HCT116 (cell line): ENCODE data around the gene TEX261. TPM values are rescaled to one million over a fixed set of nuclear protein-coding genes. Genes with fewer than 3 reads are reported as not detected.

Experiments
- ATAC-seq: fragments of 200-7000 bp; cut with Tn5 transposase; 2 replicates; pipeline ENCODE4 v1.9.1; 2020; ENCODE audit warnings: mild to moderate bottlenecking, moderate library complexity
- BruUV-seq: library from RNA; stranded (reverse); fragments of 400-500 nt; replicated peaks from 2 replicates; lab custom pipeline; 2021; lab: Mats Ljungman, UMichigan
- CTCF ChIA-PET: fragments of 300-600 bp; sonication (Branson Sonifier 250); formaldehyde crosslinking; loops from one replicate; lab custom pipeline; 2021; ENCODE audit warnings: antibody characterized with exemption; lab: Charles Lee
- POLR2A ChIA-PET: fragments of 300-600, 350-600 bp; sonication (Branson Sonifier 250); formaldehyde crosslinking; loops from one replicate; lab custom pipeline; 2021; ENCODE audit warnings: antibody characterized with exemption; lab: Charles Lee
- RAD21 ChIA-PET, 2 experiments: fragments of 300-600 bp; sonication (Branson Sonifier 250); formaldehyde crosslinking; loops; one replicate each; lab custom pipeline; 2023; ENCODE audit warnings: low total read pairs in 2 of 2; ENCODE audit not compliant: uncharacterized antibody in 2 of 2, unreplicated experiment in 2 of 2, low non-redundant PET in 1 of 2; lab: Charles Lee
- DNase-seq: peaks from one replicate; pipeline ENCODE4 v3.0.0-alpha.2; 2010; ENCODE audit warnings: low read depth, low spot score
- H2AFZ ChIP-seq: fragments of 200-600 bp; shearing (Covaris generic), sonication (generic); 2 replicates; pipeline ENCODE4 v1.6.1; 2017; ENCODE audit warnings: low read depth, mixed run types, mixed read lengths, antibody characterized with exemption, low read length; ENCODE audit not compliant: poor library complexity, severe bottlenecking
- H3K27ac ChIP-seq: 2 replicates; pipeline ENCODE4 v1.5.1; 2012; ENCODE audit warnings: low read depth, low read length
- H3K27me3 ChIP-seq: fragments of 200-600 bp; sonication (generic); 2 replicates; pipeline ENCODE4 v1.6.1; 2016; ENCODE audit warnings: mixed run types, low read length, mixed read lengths; ENCODE audit not compliant: insufficient read depth
- H3K36me3 ChIP-seq, 2 experiments: fragments of 200-500 bp in 1 of 2; fragments of 200-600 bp in 1 of 2; sonication (Bioruptor generic) in 1 of 2; sonication (generic) in 1 of 2; 2 replicates each; pipeline versions ENCODE4 v1.5.1 to v1.6.1; 2014 to 2016; ENCODE audit warnings: low read length in 2 of 2, inconsistent platforms in 1 of 2, mixed read lengths in 1 of 2, mixed run types in 1 of 2; ENCODE audit not compliant: insufficient read depth in 2 of 2, control insufficient read depth in 1 of 2
- H3K4me1 ChIP-seq, 2 experiments: fragments of 200-600 bp in 1 of 2; sonication (generic) in 1 of 2; 2 replicates each; pipeline versions ENCODE4 v1.5.1 to v1.6.1; 2012 to 2017; ENCODE audit warnings: low read length in 2 of 2, inconsistent platforms in 1 of 2, mild to moderate bottlenecking in 1 of 2, mixed read lengths in 1 of 2, mixed run types in 1 of 2, moderate library complexity in 1 of 2; ENCODE audit not compliant: insufficient read depth in 2 of 2, control insufficient read depth in 1 of 2
- H3K4me2 ChIP-seq: fragments of 200-600 bp; sonication (generic); 2 replicates; pipeline ENCODE4 v1.6.1; 2017; ENCODE audit warnings: mixed run types, low read length, mixed read lengths
- H3K4me3 ChIP-seq, 2 experiments: fragments of 200-600 bp in 1 of 2; sonication (generic) in 1 of 2; replicated peaks in 1 of 2; 2 replicates each; pipeline ENCODE4 v1.5.1; 2011 to 2016; ENCODE audit warnings: low read length in 2 of 2, control low read depth in 1 of 2, low read depth in 1 of 2, mild to moderate bottlenecking in 1 of 2, mixed read lengths in 1 of 2, mixed run types in 1 of 2
- H3K79me2 ChIP-seq: fragments of 200-600 bp; sonication (generic); 2 replicates; pipeline ENCODE4 v1.6.1; 2017; ENCODE audit warnings: mild to moderate bottlenecking, mixed run types, low read length, moderate library complexity, mixed read lengths; ENCODE audit not compliant: insufficient read depth
- H3K9ac ChIP-seq: fragments of 200-600 bp; sonication (generic); 2 replicates; pipeline ENCODE4 v1.6.1; 2016; ENCODE audit warnings: low read length, mixed read lengths
- H3K9me2 ChIP-seq: fragments of 200-600 bp; sonication (generic), shearing (Covaris generic); 2 replicates; pipeline ENCODE4 v1.6.1; 2017; ENCODE audit warnings: mixed run types, mild to moderate bottlenecking, moderate library complexity; ENCODE audit not compliant: insufficient read depth
- H3K9me3 ChIP-seq, 2 experiments: fragments of 200-500 bp in 1 of 2; fragments of 200-600 bp in 1 of 2; sonication (Bioruptor generic) in 1 of 2; sonication (generic) in 1 of 2; 2 replicates each; pipeline ENCODE4 v1.6.1; 2014 to 2017; ENCODE audit warnings: low read length in 2 of 2, mixed read lengths in 2 of 2, inconsistent platforms in 1 of 2, low read depth in 1 of 2, mild to moderate bottlenecking in 1 of 2, mixed run types in 1 of 2, moderate library complexity in 1 of 2; ENCODE audit not compliant: control insufficient read depth in 1 of 2, insufficient read depth in 1 of 2
- H4K20me1 ChIP-seq: fragments of 200-600 bp; sonication (generic), shearing (Covaris generic); 2 replicates; pipeline ENCODE4 v1.6.1; 2017; ENCODE audit warnings: mixed run types, mild to moderate bottlenecking, moderate library complexity; ENCODE audit not compliant: insufficient read depth
- ATF3 ChIP-seq: IDR thresholded peaks from 2 replicates; pipeline ENCODE4 v1.6.1; 2012
- CBX3 ChIP-seq: IDR thresholded peaks from 2 replicates; pipeline ENCODE4 v1.6.1; 2012; ENCODE audit warnings: low read depth
- CTCF ChIP-seq, 3 experiments: fragments of 200-600 bp in 1 of 3; sonication (generic) in 1 of 3; IDR thresholded peaks in 2 of 3; conservative IDR thresholded peaks in 1 of 3; 2 replicates each; pipeline ENCODE4 v1.5.1; 2012 to 2017; ENCODE audit warnings: low read depth in 2 of 3, low read length in 2 of 3, antibody characterized with exemption in 1 of 3, borderline replicate concordance in 1 of 3, control low read depth in 1 of 3, mild to moderate bottlenecking in 1 of 3, mixed read lengths in 1 of 3, mixed run types in 1 of 3, moderate library complexity in 1 of 3; ENCODE audit not compliant: insufficient read depth in 1 of 3
- EGR1 ChIP-seq: IDR thresholded peaks from 2 replicates; pipeline ENCODE4 v1.6.1; 2012; ENCODE audit warnings: low read depth
- EZH2phosphoT487 ChIP-seq: fragments of 200-600 bp; IDR thresholded peaks from 2 replicates; pipeline ENCODE4 v1.6.1; 2018; ENCODE audit warnings: antibody characterized with exemption, borderline replicate concordance
- JUND ChIP-seq: IDR thresholded peaks from 2 replicates; pipeline ENCODE4 v1.6.1; 2012
- POLR2A ChIP-seq: IDR thresholded peaks from 2 replicates; pipeline ENCODE4 v1.7.0; 2011; ENCODE audit warnings: borderline replicate concordance; ENCODE audit not compliant: insufficient read depth, insufficient read length; ENCODE audit errors: extremely low read depth
- SIN3A ChIP-seq: IDR thresholded peaks from 2 replicates; pipeline ENCODE4 v1.6.1; 2012; ENCODE audit warnings: low read depth
- SP1 ChIP-seq: IDR thresholded peaks from 2 replicates; pipeline ENCODE4 v1.6.1; 2012; ENCODE audit warnings: low read depth
- SRF ChIP-seq: IDR thresholded peaks from 2 replicates; pipeline ENCODE4 v1.6.1; 2012; ENCODE audit warnings: low read depth
- YY1 ChIP-seq: IDR thresholded peaks from 2 replicates; pipeline ENCODE4 v1.6.1; 2011; ENCODE audit warnings: low read length, low read depth, moderate library complexity, mild to moderate bottlenecking; ENCODE audit not compliant: insufficient replicate concordance; ENCODE audit errors: extremely low read depth
- ZNF274 ChIP-seq: fragments of 200-500 bp; sonication (Bioruptor generic); IDR thresholded peaks from 2 replicates; pipeline ENCODE4 v1.6.1; 2014; ENCODE audit warnings: mild to moderate bottlenecking, low read depth, low read length, inconsistent platforms
- intact Hi-C: fragments of 100-400 bp; cut with micrococcal nuclease; formaldehyde crosslinking; loops from 2 replicates; pipeline ENCODE4 v1.10.0; 2022
- total RNA-seq: library from RNA; stranded (reverse); gene quantifications from one replicate; pipeline ENCODE4 v1.2.1, GENCODE V29; 2021; ENCODE audit not compliant: unreplicated experiment
- TF ChIP-seq, protein P1 (sequence below): IDR thresholded peaks from 2 replicates; pipeline ENCODE4 v1.6.1; 2012; ENCODE audit warnings: low read depth

TEX261 gene
- total RNA-seq, 1 experiment from 2014 or later = 37.9 TPM

DNA sequence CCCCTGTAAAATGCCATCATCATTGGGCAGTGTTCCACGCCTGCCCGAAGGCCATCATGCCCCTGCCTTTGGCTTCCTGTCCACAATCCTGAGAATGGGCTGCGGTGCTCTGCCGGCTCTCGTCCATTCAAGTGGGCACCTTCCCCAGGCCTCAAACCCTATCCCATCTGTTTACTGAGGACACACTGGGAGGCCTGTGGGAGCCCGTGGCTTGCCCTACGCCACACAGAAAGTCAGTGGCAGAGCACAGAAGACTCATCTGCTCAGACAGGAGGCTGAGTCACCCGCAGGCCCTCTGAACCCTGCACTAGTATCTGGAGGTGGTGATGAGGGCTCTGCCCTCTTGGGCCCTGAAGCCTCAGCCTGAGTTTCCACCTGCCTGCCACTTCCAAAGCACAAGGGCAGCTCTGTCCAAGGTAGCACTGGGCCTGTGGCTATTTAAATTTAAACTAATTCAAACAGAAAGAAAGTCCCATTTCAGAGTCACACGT, 35.4 kb downstream of the TEX261 start (continued):
- TF ChIP-seq, protein P1, sequence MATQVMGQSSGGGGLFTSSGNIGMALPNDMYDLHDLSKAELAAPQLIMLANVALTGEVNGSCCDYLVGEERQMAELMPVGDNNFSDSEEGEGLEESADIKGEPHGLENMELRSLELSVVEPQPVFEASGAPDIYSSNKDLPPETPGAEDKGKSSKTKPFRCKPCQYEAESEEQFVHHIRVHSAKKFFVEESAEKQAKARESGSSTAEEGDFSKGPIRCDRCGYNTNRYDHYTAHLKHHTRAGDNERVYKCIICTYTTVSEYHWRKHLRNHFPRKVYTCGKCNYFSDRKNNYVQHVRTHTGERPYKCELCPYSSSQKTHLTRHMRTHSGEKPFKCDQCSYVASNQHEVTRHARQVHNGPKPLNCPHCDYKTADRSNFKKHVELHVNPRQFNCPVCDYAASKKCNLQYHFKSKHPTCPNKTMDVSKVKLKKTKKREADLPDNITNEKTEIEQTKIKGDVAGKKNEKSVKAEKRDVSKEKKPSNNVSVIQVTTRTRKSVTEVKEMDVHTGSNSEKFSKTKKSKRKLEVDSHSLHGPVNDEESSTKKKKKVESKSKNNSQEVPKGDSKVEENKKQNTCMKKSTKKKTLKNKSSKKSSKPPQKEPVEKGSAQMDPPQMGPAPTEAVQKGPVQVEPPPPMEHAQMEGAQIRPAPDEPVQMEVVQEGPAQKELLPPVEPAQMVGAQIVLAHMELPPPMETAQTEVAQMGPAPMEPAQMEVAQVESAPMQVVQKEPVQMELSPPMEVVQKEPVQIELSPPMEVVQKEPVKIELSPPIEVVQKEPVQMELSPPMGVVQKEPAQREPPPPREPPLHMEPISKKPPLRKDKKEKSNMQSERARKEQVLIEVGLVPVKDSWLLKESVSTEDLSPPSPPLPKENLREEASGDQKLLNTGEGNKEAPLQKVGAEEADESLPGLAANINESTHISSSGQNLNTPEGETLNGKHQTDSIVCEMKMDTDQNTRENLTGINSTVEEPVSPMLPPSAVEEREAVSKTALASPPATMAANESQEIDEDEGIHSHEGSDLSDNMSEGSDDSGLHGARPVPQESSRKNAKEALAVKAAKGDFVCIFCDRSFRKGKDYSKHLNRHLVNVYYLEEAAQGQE = no peak; the same call in 1 of the 2 replicates
- no peak for TF ChIP-seq EZH2phosphoT487
- TF ChIP-seq SRF = no peak
- no peak for TF ChIP-seq SP1
- no peak for TF ChIP-seq POLR2A
- TF ChIP-seq EGR1 = no peak
- TF ChIP-seq CBX3 = no peak
- TF ChIP-seq ZNF274 = no peak

DNA sequence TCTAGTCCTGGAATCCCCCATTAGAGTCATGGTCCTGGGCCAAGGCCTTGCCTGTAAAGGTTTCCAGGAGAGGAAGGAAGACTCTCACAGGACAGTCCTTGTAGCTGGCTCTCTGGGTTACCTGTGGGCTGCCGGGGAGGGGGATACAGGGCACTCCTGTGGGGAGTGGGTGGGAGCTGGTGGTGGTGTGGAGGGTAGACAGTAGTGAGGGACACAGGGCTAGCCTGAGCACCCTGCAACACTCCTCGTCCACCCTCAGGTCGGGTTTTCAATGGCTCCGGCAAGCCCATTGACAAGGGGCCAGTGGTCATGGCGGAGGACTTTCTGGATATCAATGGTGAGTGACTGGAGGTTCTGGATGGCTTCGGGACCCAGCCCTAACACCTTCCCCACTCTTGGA, 35.9 kb downstream of the TEX261 start:
- H3K9ac ChIP-seq = no peak overlapping the region
- H3K4me1 ChIP-seq = no peaks in the 10 kb centered on the region
- CTCF ChIA-PET = no interaction called here
- ATAC-seq = no peak
- H3K27me3 ChIP-seq = peaks cover 23% of the 10 kb centered on the region
- no peak overlapping the region for H2AFZ ChIP-seq
- H3K4me2 ChIP-seq = no peak overlapping the region
- H3K36me3 ChIP-seq = no peaks in the 10 kb centered on the region
- no peaks in the 10 kb centered on the region for H3K9me3 ChIP-seq
- H3K79me2 ChIP-seq = no peaks in the 10 kb centered on the region
- H3K4me3 ChIP-seq = no peak overlapping the region
- BruUV-seq = no TSS peak
- H3K9me2 ChIP-seq = no peaks in the 10 kb centered on the region
- POLR2A ChIA-PET = no interaction called here
- no peak overlapping the region for H3K27ac ChIP-seq
- H4K20me1 ChIP-seq = no peaks in the 10 kb centered on the region
- intact Hi-C loops = no loop called here
- DNase-seq = no peak
- RAD21 ChIA-PET = no interaction called here
- TF ChIP-seq POLR2A (no peak), ATF3 (no peak), YY1 (no peak), ZNF274 (no peak), JUND (no peak), SIN3A (no peak), EGR1 (no peak), CTCF (IDR thresholded peaks at IDR 0.05 in 2 of 3, conservative IDR thresholded peaks at IDR 0.05 in 1 of 3; ENCODE audit: borderline replicate concordance in 1 of 3, insufficient read depth in 1 of 3, low read depth in 2 of 3, low read length in 2 of 3) (no peak), CBX3 (no peak)
- TF ChIP-seq, protein P1 = no peak
